GM21447 (cell line): ENCODE data around the gene MACIR.
A peak's percentile ranks its signal among the peaks of the same experiment; 100 is the strongest.

Experiments
- ATAC-seq: cut with Tn5 transposase; IDR thresholded peaks from one replicate; pipeline ENCODE4 v1.9.1; 2021; ENCODE audit not compliant: unreplicated experiment

Gene MACIR

GRCh38 chr5:103244398-103244797 lies 14.2 kb upstream of the MACIR start:
- no peak for ATAC-seq

- no peak for ATAC-seq
Observed at GRCh38 chr5:103245761-103246160, 12.8 kb upstream of the MACIR start.

GRCh38 chr5:103247118-103247517 lies 11.4 kb upstream of the MACIR start:
- no peak for ATAC-seq

GRCh38 chr5:103249068-103249467 lies 9.5 kb upstream of the MACIR start:
- no peak for ATAC-seq

GRCh38 chr5:103254921-103255320 lies 3.6 kb upstream of the MACIR start:
- no peak for ATAC-seq

- no peak for ATAC-seq
Observed at GRCh38 chr5:103255691-103256090, 2.9 kb upstream of the MACIR start.

GRCh38 chr5:103256178-103256577 lies 2.4 kb upstream of the MACIR start:
- ATAC-seq = no peak

GRCh38 chr5:103258957-103259704 lies 568 bp downstream of the MACIR start:
- peak; percentile 36 for ATAC-seq

GRCh38 chr5:103259705-103260355 lies 1.3 kb downstream of the MACIR start:
- no peak for ATAC-seq

- ATAC-seq = peak; percentile 34
Observed at GRCh38 chr5:103260951-103261350, 2.4 kb downstream of the MACIR start.

GRCh38 chr5:103262422-103262871 lies 3.9 kb downstream of the MACIR start:
- no peak for ATAC-seq

GRCh38 chr5:103263054-103263453 lies 4.5 kb downstream of the MACIR start:
- no peak for ATAC-seq

GRCh38 chr5:103264508-103264907 lies 5.9 kb downstream of the MACIR start:
- no peak for ATAC-seq

GRCh38 chr5:103270581-103270980 lies 12.0 kb downstream of the MACIR start:
- ATAC-seq = no peak

GRCh38 chr5:103271570-103272289 lies 13.2 kb downstream of the MACIR start:
- ATAC-seq = no peak

- ATAC-seq = no peak
Observed at GRCh38 chr5:103272377-103272776, 13.8 kb downstream of the MACIR start.

- ATAC-seq = no peak
Observed at GRCh38 chr5:103273952-103274351, 15.4 kb downstream of the MACIR start.

GRCh38 chr5:103275851-103276250 lies 17.3 kb downstream of the MACIR start:
- no peak for ATAC-seq

- no peak for ATAC-seq
Observed at GRCh38 chr5:103280967-103281366, 22.4 kb downstream of the MACIR start.

- ATAC-seq = no peak
Observed at GRCh38 chr5:103283120-103283519, 24.6 kb downstream of the MACIR start.

- ATAC-seq = no peak
Observed at GRCh38 chr5:103283869-103284268, 25.3 kb downstream of the MACIR start.

GRCh38 chr5:103286622-103287021 lies 28.1 kb downstream of the MACIR start:
- no peak for ATAC-seq
